ENCODE results near the gene YPEL3.

The YPEL3 gene

DNA sequence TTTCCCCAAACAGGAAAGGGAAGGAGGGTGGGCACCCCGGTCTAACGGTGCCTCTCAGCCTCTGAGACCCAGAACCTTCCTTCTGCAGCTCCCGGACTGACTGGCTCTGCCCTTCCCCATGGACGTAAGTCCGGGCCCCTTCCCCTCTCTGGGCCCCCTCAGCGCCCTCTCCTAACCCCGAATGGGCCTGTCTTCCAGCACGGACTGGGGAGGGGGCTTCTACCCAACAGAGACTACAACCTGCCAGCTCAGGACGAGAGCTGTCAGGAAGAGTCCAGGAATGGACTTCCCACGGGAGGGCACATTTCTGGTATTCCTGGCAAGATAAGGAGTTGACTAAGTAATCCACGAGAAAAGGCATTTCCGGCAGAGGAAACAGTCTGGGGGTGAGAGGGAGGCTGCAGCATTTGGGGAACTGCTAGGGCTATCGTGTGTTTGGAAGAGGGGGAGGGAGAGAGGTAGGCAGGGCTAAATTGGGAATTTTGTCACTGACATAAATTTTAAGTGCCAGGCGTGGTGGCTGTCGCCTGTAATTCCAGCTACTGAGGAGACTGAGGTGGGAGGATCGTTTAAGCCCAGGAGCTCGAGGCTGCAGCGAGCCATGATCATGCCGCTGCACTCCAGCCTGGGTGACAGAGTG lies 42.5 kb downstream of the YPEL3 start (continued):
- TF ChIP-seq, protein P1, sequence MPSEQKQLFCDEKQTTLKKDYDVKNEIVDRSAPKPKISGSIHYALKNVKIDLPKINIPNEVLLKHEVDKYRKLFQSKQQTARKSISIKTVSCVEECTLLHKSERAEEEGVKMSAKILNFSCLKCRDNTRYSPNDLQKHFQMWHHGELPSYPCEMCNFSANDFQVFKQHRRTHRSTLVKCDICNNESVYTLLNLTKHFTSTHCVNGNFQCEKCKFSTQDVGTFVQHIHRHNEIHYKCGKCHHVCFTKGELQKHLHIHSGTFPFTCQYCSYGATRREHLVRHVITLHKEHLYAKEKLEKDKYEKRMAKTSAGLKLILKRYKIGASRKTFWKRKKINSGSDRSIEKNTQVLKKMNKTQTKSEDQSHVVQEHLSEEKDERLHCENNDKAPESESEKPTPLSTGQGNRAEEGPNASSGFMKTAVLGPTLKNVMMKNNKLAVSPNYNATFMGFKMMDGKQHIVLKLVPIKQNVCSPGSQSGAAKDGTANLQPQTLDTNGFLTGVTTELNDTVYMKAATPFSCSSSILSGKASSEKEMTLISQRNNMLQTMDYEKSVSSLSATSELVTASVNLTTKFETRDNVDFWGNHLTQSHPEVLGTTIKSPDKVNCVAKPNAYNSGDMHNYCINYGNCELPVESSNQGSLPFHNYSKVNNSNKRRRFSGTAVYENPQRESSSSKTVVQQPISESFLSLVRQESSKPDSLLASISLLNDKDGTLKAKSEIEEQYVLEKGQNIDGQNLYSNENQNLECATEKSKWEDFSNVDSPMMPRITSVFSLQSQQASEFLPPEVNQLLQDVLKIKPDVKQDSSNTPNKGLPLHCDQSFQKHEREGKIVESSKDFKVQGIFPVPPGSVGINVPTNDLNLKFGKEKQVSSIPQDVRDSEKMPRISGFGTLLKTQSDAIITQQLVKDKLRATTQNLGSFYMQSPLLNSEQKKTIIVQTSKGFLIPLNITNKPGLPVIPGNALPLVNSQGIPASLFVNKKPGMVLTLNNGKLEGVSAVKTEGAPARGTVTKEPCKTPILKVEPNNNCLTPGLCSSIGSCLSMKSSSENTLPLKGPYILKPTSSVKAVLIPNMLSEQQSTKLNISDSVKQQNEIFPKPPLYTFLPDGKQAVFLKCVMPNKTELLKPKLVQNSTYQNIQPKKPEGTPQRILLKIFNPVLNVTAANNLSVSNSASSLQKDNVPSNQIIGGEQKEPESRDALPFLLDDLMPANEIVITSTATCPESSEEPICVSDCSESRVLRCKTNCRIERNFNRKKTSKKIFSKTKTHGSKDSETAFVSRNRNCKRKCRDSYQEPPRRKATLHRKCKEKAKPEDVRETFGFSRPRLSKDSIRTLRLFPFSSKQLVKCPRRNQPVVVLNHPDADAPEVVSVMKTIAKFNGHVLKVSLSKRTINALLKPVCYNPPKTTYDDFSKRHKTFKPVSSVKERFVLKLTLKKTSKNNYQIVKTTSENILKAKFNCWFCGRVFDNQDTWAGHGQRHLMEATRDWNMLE (tag by site-specific recombination; conservative IDR thresholded peaks at IDR 0.05; ENCODE audit: low read depth): no peak
- TF ChIP-seq YY1 (tag by site-specific recombination; IDR thresholded peaks at IDR 0.05) (no peak), ZNF239 (tag by site-specific recombination; IDR thresholded peaks at IDR 0.05) (no peak), ZNF132 (tag by site-specific recombination; IDR thresholded peaks at IDR 0.05; ENCODE audit: borderline replicate concordance) (no peak), ZNF280C (tag by site-specific recombination; IDR thresholded peaks at IDR 0.05) (no peak), PRDM1 (tag by site-specific recombination; IDR thresholded peaks at IDR 0.05) (no peak), ZBTB8A (tag by site-specific recombination; IDR thresholded peaks at IDR 0.05) (peak; percentile 82), ZNF558 (tag by site-specific recombination; IDR thresholded peaks at IDR 0.05) (no peak), ZNF350 (tag by site-specific recombination; IDR thresholded peaks at IDR 0.05) (no peak), AEBP2 (tag by site-specific recombination; IDR thresholded peaks at IDR 0.05; ENCODE audit: borderline replicate concordance) (no peak), TCF7L2 (IDR thresholded peaks at IDR 0.05; ENCODE audit: borderline replicate concordance, low read depth, low read length) (no peak), ZNF596 (tag by site-specific recombination; IDR thresholded peaks at IDR 0.05) (no peak), ZFP3 (tag by site-specific recombination; IDR thresholded peaks at IDR 0.05; ENCODE audit: low read depth) (no peak), ZNF664 (tag by site-specific recombination; IDR thresholded peaks at IDR 0.05) (0 out of 2 replicates have a peak, but pooled peaks have one; percentile 70), ZNF292 (tag by site-specific recombination; IDR thresholded peaks at IDR 0.05; ENCODE audit: borderline replicate concordance, low read depth) (no peak), ZNF112 (tag by site-specific recombination; IDR thresholded peaks at IDR 0.05) (no peak), ZBTB17 (tag by site-specific recombination; IDR thresholded peaks at IDR 0.05) (peak; percentile 92), ZNF645 (tag by site-specific recombination; IDR thresholded peaks at IDR 0.05) (no peak)
- TF ChIP-seq, protein P2, sequence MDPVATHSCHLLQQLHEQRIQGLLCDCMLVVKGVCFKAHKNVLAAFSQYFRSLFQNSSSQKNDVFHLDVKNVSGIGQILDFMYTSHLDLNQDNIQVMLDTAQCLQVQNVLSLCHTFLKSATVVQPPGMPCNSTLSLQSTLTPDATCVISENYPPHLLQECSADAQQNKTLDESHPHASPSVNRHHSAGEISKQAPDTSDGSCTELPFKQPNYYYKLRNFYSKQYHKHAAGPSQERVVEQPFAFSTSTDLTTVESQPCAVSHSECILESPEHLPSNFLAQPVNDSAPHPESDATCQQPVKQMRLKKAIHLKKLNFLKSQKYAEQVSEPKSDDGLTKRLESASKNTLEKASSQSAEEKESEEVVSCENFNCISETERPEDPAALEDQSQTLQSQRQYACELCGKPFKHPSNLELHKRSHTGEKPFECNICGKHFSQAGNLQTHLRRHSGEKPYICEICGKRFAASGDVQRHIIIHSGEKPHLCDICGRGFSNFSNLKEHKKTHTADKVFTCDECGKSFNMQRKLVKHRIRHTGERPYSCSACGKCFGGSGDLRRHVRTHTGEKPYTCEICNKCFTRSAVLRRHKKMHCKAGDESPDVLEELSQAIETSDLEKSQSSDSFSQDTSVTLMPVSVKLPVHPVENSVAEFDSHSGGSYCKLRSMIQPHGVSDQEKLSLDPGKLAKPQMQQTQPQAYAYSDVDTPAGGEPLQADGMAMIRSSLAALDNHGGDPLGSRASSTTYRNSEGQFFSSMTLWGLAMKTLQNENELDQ (tag by site-specific recombination; IDR thresholded peaks at IDR 0.05; ENCODE audit: low read depth): no peak
- TF ChIP-seq, protein P3, sequence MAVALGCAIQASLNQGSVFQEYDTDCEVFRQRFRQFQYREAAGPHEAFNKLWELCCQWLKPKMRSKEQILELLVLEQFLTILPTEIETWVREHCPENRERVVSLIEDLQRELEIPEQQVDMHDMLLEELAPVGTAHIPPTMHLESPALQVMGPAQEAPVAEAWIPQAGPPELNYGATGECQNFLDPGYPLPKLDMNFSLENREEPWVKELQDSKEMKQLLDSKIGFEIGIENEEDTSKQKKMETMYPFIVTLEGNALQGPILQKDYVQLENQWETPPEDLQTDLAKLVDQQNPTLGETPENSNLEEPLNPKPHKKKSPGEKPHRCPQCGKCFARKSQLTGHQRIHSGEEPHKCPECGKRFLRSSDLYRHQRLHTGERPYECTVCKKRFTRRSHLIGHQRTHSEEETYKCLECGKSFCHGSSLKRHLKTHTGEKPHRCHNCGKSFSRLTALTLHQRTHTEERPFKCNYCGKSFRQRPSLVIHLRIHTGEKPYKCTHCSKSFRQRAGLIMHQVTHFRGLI (tag by site-specific recombination; IDR thresholded peaks at IDR 0.05): no peak
- TF ChIP-seq, protein P4, sequence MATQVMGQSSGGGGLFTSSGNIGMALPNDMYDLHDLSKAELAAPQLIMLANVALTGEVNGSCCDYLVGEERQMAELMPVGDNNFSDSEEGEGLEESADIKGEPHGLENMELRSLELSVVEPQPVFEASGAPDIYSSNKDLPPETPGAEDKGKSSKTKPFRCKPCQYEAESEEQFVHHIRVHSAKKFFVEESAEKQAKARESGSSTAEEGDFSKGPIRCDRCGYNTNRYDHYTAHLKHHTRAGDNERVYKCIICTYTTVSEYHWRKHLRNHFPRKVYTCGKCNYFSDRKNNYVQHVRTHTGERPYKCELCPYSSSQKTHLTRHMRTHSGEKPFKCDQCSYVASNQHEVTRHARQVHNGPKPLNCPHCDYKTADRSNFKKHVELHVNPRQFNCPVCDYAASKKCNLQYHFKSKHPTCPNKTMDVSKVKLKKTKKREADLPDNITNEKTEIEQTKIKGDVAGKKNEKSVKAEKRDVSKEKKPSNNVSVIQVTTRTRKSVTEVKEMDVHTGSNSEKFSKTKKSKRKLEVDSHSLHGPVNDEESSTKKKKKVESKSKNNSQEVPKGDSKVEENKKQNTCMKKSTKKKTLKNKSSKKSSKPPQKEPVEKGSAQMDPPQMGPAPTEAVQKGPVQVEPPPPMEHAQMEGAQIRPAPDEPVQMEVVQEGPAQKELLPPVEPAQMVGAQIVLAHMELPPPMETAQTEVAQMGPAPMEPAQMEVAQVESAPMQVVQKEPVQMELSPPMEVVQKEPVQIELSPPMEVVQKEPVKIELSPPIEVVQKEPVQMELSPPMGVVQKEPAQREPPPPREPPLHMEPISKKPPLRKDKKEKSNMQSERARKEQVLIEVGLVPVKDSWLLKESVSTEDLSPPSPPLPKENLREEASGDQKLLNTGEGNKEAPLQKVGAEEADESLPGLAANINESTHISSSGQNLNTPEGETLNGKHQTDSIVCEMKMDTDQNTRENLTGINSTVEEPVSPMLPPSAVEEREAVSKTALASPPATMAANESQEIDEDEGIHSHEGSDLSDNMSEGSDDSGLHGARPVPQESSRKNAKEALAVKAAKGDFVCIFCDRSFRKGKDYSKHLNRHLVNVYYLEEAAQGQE (tag by site-specific recombination; IDR thresholded peaks at IDR 0.05): no peak

Data from HEK293 (cell line).